H1 (cell line): ENCODE data around the gene SYPL1. TPM values are rescaled to one million over a fixed set of nuclear protein-coding genes. Genes with fewer than 3 reads are reported as not detected.

Experiments used
- BCL11A ChIP-seq, 2 experiments: IDR thresholded peaks; one replicate each; pipeline ENCODE4 v1.6.1; 2011; ENCODE audit warnings: low read depth in 2 of 2, low read length in 2 of 2, mild to moderate bottlenecking in 2 of 2
- SAP30 ChIP-seq: fragments of 300-600 bp; sonication (generic); IDR thresholded peaks from 2 replicates; pipeline ENCODE4 v1.7.1; 2012; ENCODE audit warnings: low read length, moderate library complexity, mild to moderate bottlenecking, inconsistent platforms; ENCODE audit not compliant: insufficient read depth, insufficient replicate concordance
- SP2 ChIP-seq: IDR thresholded peaks from 2 replicates; pipeline ENCODE4 v1.6.1; 2012; ENCODE audit warnings: mild to moderate bottlenecking, low read length, inconsistent platforms
- polyA plus RNA-seq, 7 experiments: library from polyadenylated mRNA; depleted of rRNA in 3 of 7; stranded (reverse) in 5 of 7; unstranded in 2 of 7; fragments of >200 nt in 5 of 7; fragments of 200-250 nt in 2 of 7; gene quantifications; 1 replicate in 5 of 7; 2 replicates in 1 of 7; 4 replicates in 1 of 7; pipeline versions ENCODE4 v1.2.1 to v1.2.3, GENCODE V29; 2011 to 2013; ENCODE audit warnings: missing spikeins in 2 of 7, mixed read lengths in 2 of 7
- total RNA-seq: library from RNA; stranded (reverse); fragmentation: NEBNext Ultra II Directional; extraction: Animal tissue kit (Norgen Biotek cat#: 25700); gene quantifications from 2 replicates; pipeline ENCODE4 v1.2.1, GENCODE V29; 2021

The SYPL1 gene
- total and polyA plus RNA-seq, 2 of the 8 experiments (the other 6 are each of a cell fraction or from before 2014, with no cell fraction given), result 44.9 to 57.7 TPM

GRCh38 chr7:106075937-106076336 is 36.2 kb downstream of the SYPL1 start (continued):
- TF ChIP-seq SAP30 (no peak), BCL11A (IDR thresholded peaks at IDR 0.05; ENCODE audit: low read depth in 2 of 2, low read length in 2 of 2) (no peak), SP2 (no peak)
- TF ChIP-seq, all 59 proteins: peak for 0
